ENCODE measurements around the gene SCN1B.

The SCN1B gene

GRCh38 chr19:35009424-35010415, 20.6 kb upstream of the SCN1B start:
- Mint-ChIP-seq H3K9me3 (no peaks in the 10 kb centered on the region), H3K4me3 (no peak overlapping the region), H3K4me1 (peaks cover 4% of the 10 kb centered on the region), H3K27me3 (ENCODE audit: low read depth) (peaks cover 3% of the 10 kb centered on the region), H3K36me3 (ENCODE audit: low read depth) (peaks cover 50% of the 10 kb centered on the region), H3K27ac (no peak overlapping the region)
- TF ChIP-seq CTCF (IDR thresholded peaks at IDR 0.05; ENCODE audit: unreplicated experiment in 3 of 3): no peak

- no peak overlapping the region for H3K27ac Mint-ChIP-seq
- no peak for TF ChIP-seq CTCF (IDR thresholded peaks at IDR 0.05; ENCODE audit: unreplicated experiment in 3 of 3)
Observed at GRCh38 chr19:35011091-35011689, 19.1 kb upstream of the SCN1B start.

GRCh38 chr19:35011737-35012682, 18.3 kb upstream of the SCN1B start:
- TF ChIP-seq CTCF (IDR thresholded peaks at IDR 0.05; ENCODE audit: unreplicated experiment in 3 of 3): no peak
- H3K4me3 Mint-ChIP-seq: no peak overlapping the region
- H3K27me3 Mint-ChIP-seq (ENCODE audit: low read depth): peaks cover 3% of the 10 kb centered on the region
- H3K36me3 Mint-ChIP-seq (ENCODE audit: low read depth): peaks cover 54% of the 10 kb centered on the region
- peaks cover 4% of the 10 kb centered on the region for H3K4me1 Mint-ChIP-seq
- no peak overlapping the region for H3K27ac Mint-ChIP-seq
- H3K9me3 Mint-ChIP-seq: no peaks in the 10 kb centered on the region

More at GRCh38 chr19:35011091-35011689, 19.1 kb upstream of the SCN1B start:
- Mint-ChIP-seq H3K36me3 (ENCODE audit: low read depth) (peaks cover 61% of the 10 kb centered on the region), H3K27me3 (ENCODE audit: low read depth) (peaks cover 3% of the 10 kb centered on the region), H3K4me1 (peaks cover 4% of the 10 kb centered on the region), H3K9me3 (no peaks in the 10 kb centered on the region), H3K4me3 (no peak overlapping the region)

- Mint-ChIP-seq H3K27ac (peak overlapping the region in 1 of 3 experiments; percentile 79), H3K27me3 (ENCODE audit: low read depth) (peaks cover 3% of the 10 kb centered on the region), H3K36me3 (ENCODE audit: low read depth) (peaks cover 64% of the 10 kb centered on the region), H3K4me3 (no peak overlapping the region), H3K4me1 (peaks cover 4% of the 10 kb centered on the region), H3K9me3 (no peaks in the 10 kb centered on the region)
- TF ChIP-seq CTCF (IDR thresholded peaks at IDR 0.05; ENCODE audit: unreplicated experiment in 3 of 3): peak; percentile 89 to 98 (median 91)
Observed at GRCh38 chr19:35013041-35013819, 17.0 kb upstream of the SCN1B start.

Data from nephron (organoid).